H1 (cell line): Measurements from ENCODE around the gene KRTAP10-8. TPM values are rescaled to one million over a fixed set of nuclear protein-coding genes. Genes with fewer than 3 reads are reported as not detected.

Source experiments
- CTCF ChIA-PET: fragments of 300-600 bp; sonication (Branson Sonifier 250); formaldehyde crosslinking; loops from one replicate; lab custom pipeline; 2021; ENCODE audit not compliant: partially characterized antibody; lab: Charles Lee
- POLR2A ChIA-PET: fragments of 300-600 bp; sonication (Branson Sonifier 250); formaldehyde crosslinking; loops from one replicate; lab custom pipeline; 2021; ENCODE audit warnings: inconsistent platforms; ENCODE audit not compliant: partially characterized antibody; lab: Charles Lee
- DNase-seq, 2 experiments: peaks; one replicate each; pipeline versions ENCODE4 v3.0.0 to v3.0.0-alpha.2; 2010 to 2022; ENCODE audit warnings: low spot score in 2 of 2, low read depth in 1 of 2, mixed read lengths in 1 of 2
- FAIRE-seq: peaks from 2 replicates; lab custom pipeline; 2011; peaks lifted over from hg19 to GRCh38; lab: Jason Lieb, UNC
- H2AFZ ChIP-seq: 2 replicates; pipeline ENCODE4 v1.8.1; 2012; ENCODE audit warnings: low read length, inconsistent platforms
- H2AK5ac ChIP-seq: 2 replicates; pipeline ENCODE4 v1.6.1; 2013; ENCODE audit warnings: low read depth, low read length
- H2BK120ac ChIP-seq: replicated peaks from 2 replicates; pipeline ENCODE3; 2013; ENCODE audit warnings: low read depth, low read length, inconsistent platforms
- H2BK12ac ChIP-seq: 2 replicates; pipeline ENCODE4 v1.6.1; 2013; ENCODE audit warnings: low read depth, low read length
- H2BK15ac ChIP-seq: 2 replicates; pipeline ENCODE4 v1.6.1; 2013; ENCODE audit warnings: low read length
- H2BK20ac ChIP-seq: 2 replicates; pipeline ENCODE4 v1.6.1; 2013; ENCODE audit warnings: low read length
- H2BK5ac ChIP-seq: 2 replicates; pipeline ENCODE4 v1.6.1; 2013; ENCODE audit warnings: low read depth, low read length
- H3K14ac ChIP-seq: 2 replicates; pipeline ENCODE4 v1.6.1; 2013; ENCODE audit warnings: inconsistent platforms; ENCODE audit not compliant: insufficient read length
- H3K18ac ChIP-seq: 2 replicates; pipeline ENCODE4 v1.6.1; 2013; ENCODE audit warnings: low read length; ENCODE audit errors: extremely low read depth
- H3K23ac ChIP-seq: 2 replicates; pipeline ENCODE4 v1.6.1; 2013; ENCODE audit warnings: inconsistent platforms; ENCODE audit not compliant: insufficient read length
- H3K23me2 ChIP-seq: 2 replicates; pipeline ENCODE4 v1.6.1; 2013; ENCODE audit warnings: low read depth, low read length
- H3K27ac ChIP-seq: 2 replicates; pipeline ENCODE4 v1.6.1; 2011; ENCODE audit warnings: low read depth, low read length, inconsistent platforms
- H3K27me3 ChIP-seq, 4 experiments: replicated peaks in 1 of 4; 1 replicate in 1 of 4; 2 replicates in 3 of 4; pipeline versions ENCODE4 v1.6.1 to v1.8.1; 2011 to 2013; ENCODE audit warnings: low read length in 3 of 4, mild to moderate bottlenecking in 3 of 4, inconsistent platforms in 2 of 4, mixed read lengths in 2 of 4, moderate library complexity in 1 of 4; ENCODE audit not compliant: control insufficient read depth in 3 of 4, insufficient read depth in 3 of 4; ENCODE audit errors: extremely low read depth in 1 of 4
- H3K36me3 ChIP-seq, 4 experiments: 2 replicates each; pipeline versions ENCODE4 v1.6.1 to v1.8.1; 2011 to 2013; ENCODE audit warnings: mild to moderate bottlenecking in 4 of 4, low read length in 3 of 4, moderate library complexity in 2 of 4, control low read depth in 1 of 4, inconsistent platforms in 1 of 4; ENCODE audit not compliant: insufficient read depth in 4 of 4, control insufficient read depth in 2 of 4
- H3K4ac ChIP-seq: replicated peaks from 2 replicates; pipeline ENCODE3; 2013; ENCODE audit warnings: low read length, low read depth, mixed read lengths, inconsistent platforms; ENCODE audit not compliant: insufficient read length
- H3K4me1 ChIP-seq, 4 experiments: replicated peaks in 1 of 4; 1 replicate in 1 of 4; 2 replicates in 3 of 4; pipeline versions ENCODE4 v1.6.1 to v1.8.1; 2011 to 2013; ENCODE audit warnings: low read length in 3 of 4, inconsistent platforms in 2 of 4, mixed read lengths in 1 of 4; ENCODE audit not compliant: insufficient read depth in 4 of 4, control insufficient read depth in 3 of 4
- H3K4me2 ChIP-seq, 2 experiments: 2 replicates each; pipeline versions ENCODE4 v1.6.1 to v1.8.1; 2011 to 2013; ENCODE audit warnings: low read depth in 2 of 2, low read length in 2 of 2, control low read depth in 1 of 2, inconsistent platforms in 1 of 2, mild to moderate bottlenecking in 1 of 2; ENCODE audit not compliant: insufficient read depth in 1 of 2
- H3K4me3 ChIP-seq, 4 experiments: fragments of 200-600, 300-600 bp in 1 of 4; sonication (generic), shearing (Covaris generic), sonication (Bioruptor Twin) in 1 of 4; 2 replicates each; pipeline versions ENCODE4 v1.5.1 to v1.8.1; 2011 to 2016; ENCODE audit warnings: low read length in 4 of 4, low read depth in 3 of 4, control low read depth in 2 of 4, inconsistent platforms in 2 of 4, mild to moderate bottlenecking in 2 of 4, mixed read lengths in 1 of 4, moderate library complexity in 1 of 4; ENCODE audit not compliant: insufficient read depth in 2 of 4; ENCODE audit errors: extremely low read depth in 1 of 4
- H3K56ac ChIP-seq: replicated peaks from 2 replicates; pipeline ENCODE3; 2013; ENCODE audit warnings: low read depth, mild to moderate bottlenecking, mixed read lengths, low read length, inconsistent platforms; ENCODE audit not compliant: insufficient read length
- H3K79me1 ChIP-seq: 2 replicates; pipeline ENCODE4 v1.6.1; 2013; ENCODE audit warnings: low read depth, low read length, control low read depth
- H3K79me2 ChIP-seq, 2 experiments: 2 replicates each; pipeline versions ENCODE4 v1.6.1 to v1.8.1; 2012 to 2013; ENCODE audit warnings: low read length in 2 of 2, mild to moderate bottlenecking in 2 of 2, inconsistent platforms in 1 of 2; ENCODE audit not compliant: insufficient read depth in 2 of 2, control insufficient read depth in 1 of 2
- H3K9ac ChIP-seq, 4 experiments: replicated peaks in 1 of 4; 1 replicate in 1 of 4; 2 replicates in 3 of 4; pipeline versions ENCODE4 v1.6.1 to v1.8.1; 2011 to 2013; ENCODE audit warnings: low read depth in 3 of 4, low read length in 3 of 4, control low read depth in 2 of 4, mild to moderate bottlenecking in 2 of 4, moderate library complexity in 2 of 4, inconsistent platforms in 1 of 4; ENCODE audit errors: extremely low read depth in 1 of 4
- H3K9me3 ChIP-seq, 2 experiments: 2 replicates each; pipeline versions ENCODE4 v1.6.1 to v1.8.1; 2012 to 2013; ENCODE audit warnings: mild to moderate bottlenecking in 2 of 2, moderate library complexity in 2 of 2, control low read depth in 1 of 2, inconsistent platforms in 1 of 2, low read depth in 1 of 2, low read length in 1 of 2, mixed read lengths in 1 of 2; ENCODE audit not compliant: insufficient read depth in 2 of 2
- H4K20me1 ChIP-seq, 2 experiments: replicated peaks in 1 of 2; 2 replicates each; pipeline versions ENCODE3 to v1.8.1; 2011 to 2013; ENCODE audit warnings: inconsistent platforms in 2 of 2, low read length in 2 of 2, mild to moderate bottlenecking in 1 of 2; ENCODE audit not compliant: insufficient read depth in 2 of 2, control insufficient read depth in 1 of 2
- H4K5ac ChIP-seq: 2 replicates; pipeline ENCODE4 v1.6.1; 2013; ENCODE audit warnings: low read length, low read depth, mixed read lengths, inconsistent platforms; ENCODE audit not compliant: insufficient read length
- H4K8ac ChIP-seq: 2 replicates; pipeline ENCODE4 v1.8.0; 2013; ENCODE audit warnings: mild to moderate bottlenecking, moderate library complexity, low read length, inconsistent platforms; ENCODE audit not compliant: insufficient read depth; ENCODE audit errors: extremely low read depth
- H4K91ac ChIP-seq: replicated peaks from 2 replicates; pipeline ENCODE3; 2013; ENCODE audit warnings: low read length, mixed read lengths, inconsistent platforms; ENCODE audit not compliant: insufficient read length
- WGBS, 2 experiments: shearing (Covaris generic) in 1 of 2; methylation state at CpG; one replicate each; pipeline versions ENCODE4 v1.1.6 to v1.1.7; 2013 to 2015; ENCODE audit warnings: low lambda C conversion rate in 2 of 2, mixed read lengths in 2 of 2, inconsistent platforms in 1 of 2, low coverage in 1 of 2, missing lambda C conversion rate in 1 of 2; ENCODE audit not compliant: insufficient replicate concordance in 2 of 2, insufficient coverage in 1 of 2, insufficient read length in 1 of 2; ENCODE audit errors: extremely low coverage in 1 of 2, missing lambda C conversion rate in 1 of 2; 5-methylcytosine and 5-hydroxymethylcytosine counted together
- polyA plus RNA-seq, 7 experiments: library from polyadenylated mRNA; depleted of rRNA in 3 of 7; stranded (reverse) in 5 of 7; unstranded in 2 of 7; fragments of >200 nt in 5 of 7; fragments of 200-250 nt in 2 of 7; gene quantifications; 1 replicate in 5 of 7; 2 replicates in 1 of 7; 4 replicates in 1 of 7; pipeline versions ENCODE4 v1.2.1 to v1.2.3, GENCODE V29; 2011 to 2013; ENCODE audit warnings: missing spikeins in 2 of 7, mixed read lengths in 2 of 7
- total RNA-seq: library from RNA; stranded (reverse); fragmentation: NEBNext Ultra II Directional; extraction: Animal tissue kit (Norgen Biotek cat#: 25700); gene quantifications from 2 replicates; pipeline ENCODE4 v1.2.1, GENCODE V29; 2021
- TF ChIP-seq, protein P1 (sequence below): IDR thresholded peaks from 2 replicates; pipeline ENCODE4 v1.6.1; 2012; ENCODE audit warnings: inconsistent platforms

KRTAP10-8 gene
- total and polyA plus RNA-seq, 2 of the 8 experiments (the other 6 are each of a cell fraction or from before 2014, with no cell fraction given), result not detected

DNA sequence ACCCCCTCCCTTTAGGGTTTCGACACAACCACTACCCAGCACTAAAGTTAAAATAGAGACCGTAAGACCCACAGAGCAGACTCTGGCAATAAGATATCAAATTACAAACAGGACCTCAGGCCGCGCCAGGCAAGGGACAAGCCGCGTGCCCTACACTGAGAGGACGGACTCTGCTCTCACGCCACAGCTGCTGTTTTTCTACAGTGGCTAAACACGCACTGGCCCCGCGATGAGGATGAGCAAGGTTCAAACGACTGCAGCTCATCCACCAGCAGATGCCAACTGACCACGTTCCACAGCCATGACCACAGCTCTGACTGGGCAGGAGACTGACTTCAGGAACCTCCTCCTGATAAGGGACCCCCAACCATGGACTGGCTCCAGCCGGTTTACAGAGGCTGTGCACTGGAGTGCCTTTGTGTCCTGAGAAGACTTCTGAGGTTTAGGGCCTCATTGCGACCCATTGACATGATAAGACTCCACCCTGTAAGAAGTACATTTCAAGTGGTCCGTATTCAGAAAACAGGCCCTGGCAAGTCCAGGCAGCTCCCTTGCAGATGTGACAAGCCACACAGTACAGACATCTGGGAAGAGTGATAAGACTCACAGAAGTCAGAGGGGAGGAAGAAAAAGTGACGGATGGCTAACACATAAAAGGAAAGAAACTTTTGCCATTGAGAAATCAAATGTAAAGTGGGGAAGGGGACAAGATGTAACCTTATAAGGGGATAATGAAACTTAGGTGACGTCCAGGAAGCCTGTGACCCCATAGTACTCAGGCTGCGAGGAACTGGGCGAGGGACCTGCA lies 18.1 kb upstream of the KRTAP10-8 start:
- Histone ChIP-seq H3K4ac (no peak overlapping the region), H3K18ac (0 out of 2 replicates have a peak overlapping the region, but pooled peaks have one; percentile 39), H4K91ac (peak overlapping the region; percentile 72), H3K4me3 (no peak overlapping the region), H3K56ac (no peak overlapping the region), H3K23ac (no peak overlapping the region), H3K79me2 (no peaks in the 10 kb centered on the region), H2BK20ac (peak overlapping the region; percentile 4; the same call in 1 of the 2 replicates), H2AFZ (no peak overlapping the region), H3K27me3 (no peaks in the 10 kb centered on the region), H3K9ac (no peak overlapping the region), H2BK5ac (peak overlapping the region; percentile 46; the same call in 1 of the 2 replicates), H2BK120ac (peak overlapping the region; percentile 58), H2AK5ac (no peak overlapping the region), H2BK15ac (no peak overlapping the region), H3K27ac (no peak overlapping the region), H3K79me1 (no peaks in the 10 kb centered on the region), H4K20me1 (no peaks in the 10 kb centered on the region), H4K8ac (no peak overlapping the region), H3K4me2 (no peak overlapping the region), H3K36me3 (no peaks in the 10 kb centered on the region; a peak in 1 of 8 replicates), H4K5ac (no peak overlapping the region), H3K4me1 (peaks cover 2 to 20% (median 9%) of the 10 kb centered on the region in 4 experiments), H2BK12ac (peak overlapping the region; percentile 32; the same call in 1 of the 2 replicates), H3K14ac (no peak overlapping the region), H3K9me3 (no peaks in the 10 kb centered on the region), H3K23me2 (0 out of 2 replicates have a peak, but pooled peaks cover 4% of the 10 kb centered on the region)
- WGBS, 2 experiments, result 75% methylated on average over 20 of the region's 20 CpGs; no CpG with 5 or more reads in 1 of the 2 experiments
- DNase-seq, result peak in 1 of 2 experiments; percentile 48
- CTCF ChIA-PET, result interaction anchor here (0.7 kb wide), 1 partner anchor 189 kb away, joined by 3 read pairs; no protein-coding TSS in a partner anchor
- POLR2A ChIA-PET, result no interaction called here
- FAIRE-seq, result no peak
- TF ChIP-seq, protein P1, sequence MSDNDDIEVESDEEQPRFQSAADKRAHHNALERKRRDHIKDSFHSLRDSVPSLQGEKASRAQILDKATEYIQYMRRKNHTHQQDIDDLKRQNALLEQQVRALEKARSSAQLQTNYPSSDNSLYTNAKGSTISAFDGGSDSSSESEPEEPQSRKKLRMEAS, result peak; percentile 71
